Stimulated activated CD4-positive, alpha-beta T cell treated with anti-CD3 and anti-CD28 coated beads, Interleukin-2, amount 100 ng/mL, for 48 hours (primary cell): ENCODE results near the gene NUP98.

Experiments
- DNase-seq, 2 donors: peaks; one replicate each; pipeline ENCODE4 v3.0.0-alpha.2; 2020

The NUP98 gene

DNA sequence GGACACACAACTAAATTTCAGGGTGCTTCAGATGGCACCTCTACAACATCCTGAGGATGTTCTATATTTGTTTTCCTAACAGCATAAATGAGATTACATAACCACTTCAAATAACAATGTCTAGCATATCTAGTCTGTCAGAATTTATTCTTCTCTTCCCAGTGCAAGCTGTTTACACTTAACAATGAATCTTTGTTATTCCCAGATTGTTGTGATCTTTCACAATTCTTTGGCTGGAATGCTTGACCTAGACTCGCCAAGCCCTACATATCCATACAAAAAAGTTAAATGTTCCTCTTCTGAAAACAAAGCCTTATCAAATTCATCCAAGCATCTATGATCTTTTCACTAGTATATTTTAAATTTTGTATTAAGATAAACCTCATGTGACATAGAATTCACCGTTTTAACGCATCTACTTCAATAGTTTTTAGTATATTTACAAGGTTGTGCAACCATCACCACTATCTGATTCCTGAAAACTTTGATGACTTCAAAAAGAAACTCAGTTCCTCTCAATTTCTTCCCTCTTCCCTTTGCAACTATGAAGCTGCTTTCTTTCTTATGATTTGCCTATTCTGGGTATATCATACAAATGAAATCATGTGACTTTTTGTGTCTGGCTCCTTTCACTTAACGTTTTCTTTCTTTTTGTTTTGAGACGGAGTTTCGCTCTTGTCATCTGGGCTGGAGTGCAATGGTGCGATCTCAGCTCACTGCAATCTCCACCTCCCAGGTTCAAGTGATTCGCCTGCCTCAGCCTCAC lies 64.5 kb downstream of the NUP98 start:
- no peak for DNase-seq

DNA sequence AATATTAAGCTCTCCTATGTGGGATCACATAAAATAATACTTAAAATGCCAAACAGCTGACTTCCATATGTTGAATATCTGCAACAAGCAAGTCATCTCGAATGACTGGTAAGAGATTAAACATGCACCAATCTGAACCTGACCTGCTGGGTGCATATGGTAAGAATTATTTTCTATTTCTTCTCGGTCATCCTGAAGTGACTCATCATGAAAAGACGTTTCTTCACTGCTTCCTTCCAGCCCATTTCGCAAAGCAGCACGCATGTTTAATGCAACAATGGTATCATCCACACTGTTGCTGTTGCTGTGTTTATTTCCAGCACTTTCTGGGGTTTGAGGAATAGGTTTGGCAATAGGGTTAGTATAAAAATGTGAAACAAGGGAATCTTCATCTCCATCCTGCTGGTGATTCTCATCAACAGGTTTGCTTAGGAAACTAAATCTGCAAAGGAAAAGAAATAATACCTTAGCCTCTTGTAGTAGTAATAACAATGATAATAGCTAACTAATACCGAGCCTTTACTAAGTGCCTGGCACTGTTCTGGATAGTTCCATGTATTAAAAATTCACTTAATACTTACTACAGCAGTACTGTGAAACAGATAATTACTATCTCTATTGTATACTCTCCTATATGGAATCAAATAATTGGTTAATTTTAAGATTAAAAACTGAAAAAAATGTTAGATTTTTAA lies 74.2 kb downstream of the NUP98 start:
- DNase-seq, result no peak

DNA sequence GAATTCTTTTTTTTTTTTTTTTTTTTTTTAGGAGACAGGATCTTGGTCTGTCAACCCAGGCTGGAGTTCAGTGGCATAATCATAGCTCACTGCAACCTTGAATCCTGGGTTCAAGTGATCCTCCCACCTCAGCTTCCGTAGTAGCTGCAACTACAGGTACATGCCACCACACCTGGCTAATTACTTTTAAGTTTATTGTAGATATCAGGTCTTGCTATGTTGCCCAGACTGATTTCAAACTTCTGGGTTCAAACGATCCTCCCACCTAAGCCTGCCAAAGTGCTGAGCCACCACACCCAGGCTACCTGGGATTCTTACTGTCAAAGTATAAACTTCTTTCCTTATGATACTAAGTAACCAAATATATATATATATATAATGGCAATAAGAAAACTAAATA lies 75.3 kb downstream of the NUP98 start:
- DNase-seq, result no peak

DNA sequence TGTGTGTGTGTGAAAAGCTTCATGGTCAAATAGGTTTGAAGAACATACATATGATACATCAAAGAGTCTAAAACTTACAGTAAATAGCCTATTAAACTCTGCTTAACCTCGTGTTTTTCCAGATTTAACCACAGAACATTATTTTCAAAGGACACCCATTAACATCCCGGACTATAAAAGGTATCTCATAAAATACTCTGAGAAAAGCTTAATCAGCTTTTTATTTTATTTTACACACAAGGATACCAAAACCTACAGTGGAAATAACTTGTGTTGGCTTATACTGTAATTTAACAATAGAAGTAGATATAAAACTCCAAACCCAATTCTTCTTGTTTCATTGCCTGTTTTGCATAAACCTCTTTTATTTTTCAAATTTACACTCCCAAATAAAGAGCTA lies 76.4 kb downstream of the NUP98 start:
- no peak for DNase-seq

DNA sequence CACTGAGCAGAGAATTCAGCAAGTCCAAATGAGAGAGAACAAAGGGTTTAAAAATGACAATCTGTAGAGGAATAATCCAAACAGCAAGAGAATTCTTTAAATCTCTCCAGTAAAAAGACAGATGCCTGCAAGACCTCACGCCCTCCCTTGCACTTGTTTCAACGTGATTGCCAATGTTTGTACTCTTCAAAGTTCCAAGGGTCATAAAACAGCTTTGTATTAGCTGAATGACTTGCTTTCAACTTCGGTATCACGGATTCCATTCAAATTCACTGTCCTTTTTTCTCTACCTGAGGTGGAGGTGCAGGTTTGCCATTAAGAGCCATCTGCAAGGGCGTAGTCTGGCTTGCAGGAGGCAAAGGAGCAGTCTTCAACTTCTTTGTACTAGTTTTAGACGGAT lies 85.1 kb downstream of the NUP98 start:
- no peak for DNase-seq

DNA sequence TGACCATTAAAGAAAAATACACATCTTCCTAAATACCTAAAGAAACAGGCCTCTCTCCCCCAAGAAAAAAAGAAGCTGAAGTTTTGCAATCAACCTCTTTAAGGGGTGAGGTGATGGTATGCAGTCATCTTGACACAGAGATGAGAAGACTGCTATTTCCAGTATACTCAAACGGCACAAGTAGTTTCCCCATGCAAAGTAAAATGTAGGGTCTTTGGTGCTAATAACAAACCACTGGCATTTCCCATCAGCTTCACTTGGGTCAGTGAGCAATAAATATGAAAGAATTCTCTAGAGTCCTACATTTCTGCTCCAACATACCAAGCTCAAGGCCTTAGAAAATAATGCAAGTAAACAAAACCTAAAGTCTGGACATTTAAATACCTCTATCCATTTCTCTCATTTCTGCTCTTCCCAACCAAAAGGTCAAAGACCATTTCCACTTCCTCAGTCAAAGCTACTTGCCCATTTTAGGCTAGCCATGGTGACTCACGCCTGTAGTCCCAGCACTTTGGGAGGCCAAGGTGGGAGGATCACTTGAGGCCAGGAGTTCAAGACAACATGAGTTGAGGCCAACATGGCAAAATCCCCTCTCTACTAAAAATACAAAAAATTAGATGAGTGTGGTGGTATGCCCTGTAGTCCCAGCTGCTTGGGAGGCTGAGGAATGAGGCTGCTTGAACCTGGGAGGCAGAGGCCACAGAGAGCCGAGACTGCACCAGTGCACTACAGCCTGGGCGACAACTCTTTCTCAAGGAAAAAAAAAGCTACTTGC lies 86.7 kb downstream of the NUP98 start:
- no peak for DNase-seq

DNA sequence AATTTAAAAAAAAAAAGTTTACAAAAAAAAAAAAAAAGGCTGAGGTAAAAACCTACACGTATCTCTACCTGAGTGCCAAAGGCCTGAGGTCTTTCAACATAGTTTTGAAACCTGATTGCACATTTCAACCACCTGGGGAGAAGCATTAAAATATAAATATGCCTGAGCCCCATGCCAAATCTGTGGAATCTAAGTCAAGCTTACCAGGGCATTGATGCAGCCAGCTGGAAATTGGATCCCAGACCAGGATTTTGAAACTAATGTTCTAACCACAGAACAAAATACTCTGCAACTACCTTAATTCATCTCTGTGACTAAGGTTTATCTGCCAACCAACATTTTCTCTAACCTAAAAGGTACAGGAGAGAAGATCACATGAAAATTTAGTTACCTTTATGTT lies 87.4 kb downstream of the NUP98 start:
- DNase-seq, result no peak

DNA sequence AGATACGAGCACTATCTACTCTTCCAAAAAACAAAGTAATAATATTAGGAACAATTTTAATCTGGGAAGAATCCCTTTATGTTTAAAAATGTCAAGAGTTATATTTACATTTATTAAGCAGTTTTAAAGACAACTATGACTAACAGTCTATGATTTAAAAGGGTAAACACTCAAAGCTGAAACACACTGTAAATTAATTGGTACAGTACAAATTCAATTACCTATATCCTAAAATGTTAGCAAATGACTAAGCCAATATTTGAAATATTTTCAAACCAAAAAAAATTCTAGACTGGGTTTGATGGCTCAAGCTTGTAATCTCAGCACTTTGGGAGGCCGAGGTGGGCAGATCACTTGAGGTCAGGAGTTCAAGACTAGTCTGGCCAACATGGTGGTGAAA lies 90.2 kb downstream of the NUP98 start:
- no peak for DNase-seq

DNA sequence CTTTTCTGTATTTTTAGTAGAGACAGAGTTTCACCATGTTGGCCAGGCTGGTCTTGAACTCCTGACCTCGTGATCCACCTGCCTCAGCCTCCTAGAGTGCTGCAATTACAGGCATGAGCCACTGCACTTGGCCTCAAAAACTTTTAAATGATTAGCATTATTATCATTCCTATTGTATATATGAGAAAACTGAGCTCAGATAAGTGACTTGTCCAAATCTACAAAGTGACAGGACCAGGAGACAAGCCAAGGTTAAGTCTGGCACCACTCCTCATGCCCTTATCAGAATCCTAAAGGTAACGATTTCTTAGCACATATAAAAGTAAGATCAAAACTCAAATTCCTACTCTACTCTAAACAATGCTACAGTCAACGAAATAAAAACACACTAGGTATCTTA lies 94.0 kb downstream of the NUP98 start:
- no peak for DNase-seq

DNA sequence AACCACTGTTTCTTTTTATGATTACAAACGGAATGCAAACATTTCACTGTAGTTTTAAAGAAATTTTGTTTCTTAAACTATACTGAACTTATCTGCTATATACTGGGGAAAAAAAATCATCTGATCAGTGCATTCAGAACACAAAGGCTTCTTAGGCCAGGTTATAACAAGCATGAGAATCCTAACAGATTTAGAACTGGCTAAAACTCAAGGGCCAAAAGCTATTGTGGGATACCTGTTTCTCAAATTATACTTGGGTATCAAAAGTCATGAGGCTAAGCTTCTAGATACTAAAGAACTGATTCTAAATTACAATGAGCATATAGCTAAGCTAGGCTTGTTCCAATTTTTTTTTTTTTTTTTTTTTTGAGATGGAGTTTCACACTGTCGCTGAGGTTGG lies 96.4 kb downstream of the NUP98 start:
- DNase-seq, result no peak

DNA sequence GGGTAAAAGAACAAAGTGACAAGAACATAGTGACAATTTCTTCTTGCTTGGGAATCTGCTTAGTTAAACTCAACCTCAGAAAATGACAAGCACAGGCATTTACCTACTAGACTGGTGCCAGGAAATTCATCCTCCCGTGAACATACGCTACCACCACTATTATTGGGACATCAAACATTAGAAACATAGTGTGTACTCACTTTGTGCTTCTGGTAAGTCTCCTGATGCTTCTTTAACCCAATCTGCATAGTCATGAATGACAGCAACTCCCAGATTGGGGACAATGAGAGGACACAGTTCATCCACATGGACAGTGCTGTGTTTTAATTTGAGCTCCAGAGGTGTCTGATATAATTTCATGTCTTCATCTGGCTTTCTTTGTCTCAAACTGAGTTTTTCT lies 96.9 kb downstream of the NUP98 start:
- DNase-seq, result no peak

DNA sequence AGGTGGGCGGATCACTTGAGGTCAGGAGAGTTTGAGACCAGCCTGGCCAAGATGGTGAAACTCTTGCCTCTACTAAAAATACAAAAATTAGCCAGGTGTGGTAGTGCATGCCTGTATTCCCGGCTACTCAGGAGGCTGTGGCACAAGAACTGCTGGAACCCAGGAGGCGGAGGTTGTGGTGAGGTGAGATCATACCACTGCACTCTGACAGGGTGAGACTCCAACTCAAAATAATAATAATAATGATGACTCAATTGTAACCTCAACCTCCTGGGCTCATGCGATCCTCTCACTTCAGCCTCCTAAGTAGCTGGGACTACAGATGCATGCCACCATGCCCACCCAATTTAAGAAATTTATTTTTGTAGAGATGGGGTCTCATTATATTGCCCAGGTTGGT lies 110.6 kb downstream of the NUP98 start:
- DNase-seq, result no peak

DNA sequence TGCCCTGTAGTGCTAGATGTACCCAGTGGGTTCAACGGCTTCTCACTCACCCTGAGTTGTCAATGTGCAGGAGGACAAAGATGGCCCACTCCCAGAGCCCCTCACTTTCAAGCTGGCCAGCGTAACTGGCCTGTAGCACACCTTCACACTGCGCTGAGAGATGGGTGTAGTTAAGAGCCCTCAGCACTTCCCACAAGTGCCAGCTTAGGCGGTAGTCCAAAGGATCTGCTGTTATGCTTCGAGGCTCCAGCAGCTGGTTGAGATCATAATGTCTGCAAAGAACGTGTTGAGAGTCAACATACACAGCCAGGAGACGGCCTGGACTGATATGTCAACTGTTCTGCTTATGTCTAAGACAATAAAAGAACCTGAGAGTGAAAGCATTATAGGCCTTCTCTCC lies 111.4 kb downstream of the NUP98 start:
- no peak for DNase-seq

DNA sequence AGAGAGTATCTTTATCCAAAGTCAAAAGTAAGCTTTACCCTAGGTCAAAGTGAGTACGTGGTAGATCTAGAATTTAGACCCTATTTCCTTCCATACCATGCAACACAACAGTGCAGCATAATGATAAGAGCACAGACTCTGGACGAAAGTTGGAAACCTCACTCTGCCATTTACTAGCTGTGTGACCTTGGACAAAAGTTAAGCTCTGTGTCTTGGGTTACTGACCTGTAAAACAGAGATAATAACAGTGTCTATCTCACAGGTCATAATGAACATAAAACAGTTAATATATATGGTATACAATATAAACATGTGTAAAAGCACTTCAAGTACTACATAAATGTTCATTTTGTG lies 112.6 kb downstream of the NUP98 start:
- no peak for DNase-seq

DNA sequence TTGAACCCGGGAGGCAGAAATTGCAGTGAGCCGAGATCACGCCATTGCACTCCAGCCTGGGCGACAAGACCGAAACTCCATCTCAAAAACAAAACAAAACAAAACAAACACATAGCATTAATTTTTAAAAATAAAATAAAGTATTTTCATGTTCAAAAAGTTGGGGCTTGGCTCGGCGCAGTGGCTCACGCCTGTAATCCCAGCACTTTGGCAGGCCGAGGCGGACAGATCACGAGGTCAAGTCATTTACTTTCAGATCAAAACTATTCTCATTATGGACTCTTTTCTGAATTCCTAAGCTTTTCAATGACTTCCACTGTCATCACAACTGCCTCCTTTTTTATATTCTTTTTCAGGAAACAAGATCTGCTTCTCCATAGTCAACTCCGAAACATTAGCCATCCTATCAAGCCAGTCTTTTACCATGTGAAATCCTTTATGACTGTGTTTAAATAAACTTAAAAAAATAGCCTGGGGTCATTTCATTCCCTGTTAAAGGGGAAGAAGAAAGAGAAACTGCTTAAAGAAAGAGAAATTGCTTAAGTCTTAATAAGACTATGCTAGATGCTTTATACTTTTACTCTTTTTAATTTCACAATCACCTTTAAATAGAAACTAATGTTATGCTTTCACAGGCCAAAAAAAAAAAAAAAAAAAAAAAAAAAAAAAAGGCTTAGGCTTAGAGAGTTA lies 113.1 kb downstream of the NUP98 start:
- no peak for DNase-seq

DNA sequence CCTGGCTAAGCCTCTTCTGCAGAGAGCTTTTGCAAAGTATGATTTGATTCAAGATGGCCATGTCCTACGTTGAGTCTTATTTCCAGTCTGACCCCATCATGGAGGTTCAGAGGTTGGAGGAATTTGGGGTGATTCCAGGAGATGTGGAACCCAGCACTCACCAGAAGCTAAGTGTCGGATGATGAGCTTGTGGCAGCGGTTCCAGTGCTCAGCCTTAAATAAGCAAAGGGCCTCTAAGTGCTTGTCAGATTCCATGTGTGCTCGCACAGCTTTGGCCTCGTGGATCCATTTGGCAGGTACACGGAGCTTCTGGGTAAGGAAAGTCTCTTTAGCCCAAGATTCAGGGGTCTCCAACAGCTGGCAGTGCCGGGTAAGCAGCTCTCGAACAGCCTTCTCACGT lies 114.3 kb downstream of the NUP98 start:
- DNase-seq, result no peak

DNA sequence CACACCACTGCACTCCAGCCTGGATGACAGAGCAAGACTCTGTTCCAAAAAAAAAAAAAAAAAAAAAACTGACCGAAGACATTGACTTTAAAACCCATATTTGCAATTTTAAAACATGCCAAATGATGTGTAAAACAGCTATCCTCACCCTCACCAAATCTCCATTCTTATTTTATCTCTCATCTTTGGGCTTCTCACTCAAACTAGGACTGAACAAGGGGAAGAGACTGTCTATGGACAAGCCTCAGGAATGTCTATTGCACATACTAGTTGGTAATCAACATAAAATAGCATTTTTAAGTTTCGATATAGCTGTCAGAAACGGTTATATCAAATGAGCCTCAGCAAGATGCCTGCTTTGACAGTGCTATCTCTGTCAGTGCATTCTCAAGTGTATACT lies 118.3 kb downstream of the NUP98 start:
- no peak for DNase-seq

DNA sequence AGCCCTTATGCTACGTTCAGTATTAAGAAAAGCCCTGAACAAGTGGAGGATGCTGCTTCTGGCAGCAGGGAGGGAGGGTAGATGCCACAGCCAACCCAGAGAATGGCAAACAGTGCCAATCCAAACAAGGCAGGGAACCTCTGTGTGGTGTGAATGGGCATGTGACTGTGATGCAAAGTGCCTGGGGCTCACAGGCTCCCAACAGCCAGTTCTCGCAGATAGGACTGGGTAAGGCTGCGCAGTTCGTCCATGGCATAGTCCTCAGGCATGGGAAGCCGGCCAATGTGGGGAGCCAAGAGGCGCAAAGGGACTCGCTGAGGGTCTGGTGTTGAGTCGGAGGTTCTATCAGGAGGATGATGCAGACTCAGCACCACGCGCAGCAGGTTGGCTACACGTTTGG lies 121.4 kb downstream of the NUP98 start:
- DNase-seq, result no peak

DNA sequence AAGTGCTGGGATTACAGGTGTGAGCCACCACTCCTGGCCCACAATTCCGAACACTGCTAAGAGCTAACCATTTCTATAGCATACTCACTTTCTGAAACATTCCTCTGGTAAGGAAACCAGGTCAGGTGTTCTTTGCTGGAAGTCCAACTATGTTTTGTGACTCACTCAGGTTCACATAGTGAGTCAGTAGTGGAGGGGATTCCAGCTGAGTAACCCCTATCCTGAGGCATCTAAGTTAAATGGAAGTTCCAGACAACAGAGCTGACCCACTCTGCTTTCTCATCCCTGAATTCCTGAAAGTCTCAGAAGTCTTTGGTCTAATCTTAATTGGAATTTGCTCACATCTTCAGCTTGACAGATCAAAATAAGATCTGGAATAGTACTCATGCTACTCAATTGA lies 123.2 kb downstream of the NUP98 start:
- no peak for DNase-seq

DNA sequence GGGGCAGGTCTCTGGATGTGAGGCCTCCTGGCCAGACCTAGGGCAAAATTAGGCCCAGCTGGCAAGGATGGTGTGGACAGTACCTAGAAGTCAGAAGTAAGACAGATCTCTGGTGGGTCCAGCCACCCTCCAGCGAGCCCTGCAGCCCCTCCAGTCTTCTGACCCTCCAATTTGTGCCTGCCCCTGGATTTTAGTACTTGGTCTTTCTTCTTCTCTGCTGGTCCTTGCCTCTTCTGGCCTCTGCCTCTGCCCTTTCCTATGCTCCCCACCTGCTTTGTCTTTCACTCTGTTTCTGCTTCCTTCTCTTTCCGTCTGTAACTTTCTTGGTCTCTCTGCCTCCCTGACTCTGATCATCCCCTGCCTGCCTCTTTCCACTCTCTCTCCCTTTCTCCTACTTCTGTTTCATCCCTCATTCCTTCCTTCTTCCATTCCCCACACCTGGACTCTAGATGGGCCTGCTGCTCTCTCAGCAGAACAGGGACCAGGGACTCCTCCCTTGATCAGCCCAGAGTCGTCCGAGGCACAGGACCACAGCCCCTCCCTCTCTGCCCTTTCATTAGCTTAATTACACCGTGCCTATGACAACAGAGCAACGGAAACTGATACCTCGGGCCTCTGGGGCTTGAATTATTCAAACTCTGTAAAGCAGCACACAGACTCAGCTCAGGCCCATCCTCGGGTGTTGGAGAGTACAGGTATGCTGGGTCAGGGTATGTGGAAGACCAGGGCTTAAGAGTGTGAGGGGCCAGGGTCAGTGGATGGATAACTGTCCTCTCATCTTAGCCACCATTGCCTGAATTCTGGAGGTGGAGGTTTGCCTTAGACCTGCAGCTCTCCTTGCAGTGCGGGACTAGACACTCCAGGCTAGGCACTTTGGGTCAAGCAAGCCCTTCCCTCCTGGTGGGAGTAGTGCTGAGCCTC lies 125.8 kb downstream of the NUP98 start, which contains the start of gene CHRNA10:
Gene CHRNA10 (minus strand): TSS at position 51 of the 921 bp plus-strand sequence. CDS start 72 bp downstream, outside the sequence.
- no peak for DNase-seq

DNA sequence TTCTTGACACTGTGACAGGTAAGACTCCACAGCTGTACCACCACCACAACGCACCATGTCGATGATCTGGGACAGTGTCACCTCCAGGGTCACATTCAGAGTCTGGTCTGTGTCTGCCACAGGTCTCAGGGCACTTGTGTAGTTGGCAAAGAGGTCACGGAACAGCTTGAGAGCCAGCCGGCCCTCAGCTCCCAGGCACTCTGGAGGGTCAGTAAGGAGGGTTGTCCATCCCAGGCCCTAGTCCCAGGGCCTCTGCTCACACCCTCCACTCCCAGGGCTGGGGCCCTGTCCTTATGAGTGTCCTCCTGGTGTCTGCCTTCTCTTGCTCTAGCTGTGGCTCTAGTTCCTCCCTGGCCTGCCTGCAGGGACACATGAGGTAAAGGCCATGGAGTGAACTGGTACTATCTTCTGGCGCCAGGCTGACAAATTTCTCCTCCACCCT lies 127.6 kb downstream of the NUP98 start:
- no peak for DNase-seq

DNA sequence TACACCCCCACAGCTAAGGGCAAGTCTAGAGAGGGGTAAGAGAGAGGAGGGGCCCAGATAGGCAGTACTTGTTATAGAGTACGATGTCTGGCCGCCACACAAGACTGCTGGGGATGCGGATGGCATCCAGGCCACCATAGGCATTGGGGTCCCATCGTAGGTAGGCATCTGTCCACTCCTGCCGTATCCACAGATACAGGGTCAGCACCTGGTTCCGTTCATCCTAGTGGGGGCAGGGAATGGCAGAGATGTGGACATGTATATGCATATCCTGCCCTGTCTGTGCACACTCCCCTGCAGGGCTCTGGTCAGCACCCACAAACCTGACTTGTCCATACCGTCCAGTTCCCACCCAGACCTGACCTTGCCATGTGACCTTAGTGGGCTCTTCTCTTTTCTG lies 128.2 kb downstream of the NUP98 start:
- DNase-seq, result no peak
